ENCODE data around the gene NCAM1.

NCAM1 gene

DNA sequence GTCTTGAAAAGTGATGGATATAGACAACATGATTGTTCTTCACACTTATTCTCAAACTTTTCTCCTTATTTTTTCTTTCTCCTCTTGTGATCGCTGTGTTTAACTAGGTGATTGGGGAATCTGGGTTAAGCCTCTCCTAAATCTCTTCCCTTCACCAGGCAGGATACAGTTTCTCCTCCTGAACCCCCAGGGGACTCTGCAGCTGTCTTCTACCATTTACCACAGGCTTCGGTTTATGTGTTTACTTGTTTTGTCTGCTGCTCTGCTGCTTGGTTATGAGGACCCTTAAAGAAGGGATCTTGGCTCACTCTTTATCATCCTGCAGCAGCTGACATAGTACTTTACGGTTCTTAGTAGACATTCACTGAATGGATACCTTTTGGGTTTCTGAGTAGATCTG is 124.2 kb downstream of the NCAM1 start:
- DNase-seq (ENCODE audit: low read depth in 2 of 2), result no peak

- no peak for DNase-seq (ENCODE audit: low read depth in 2 of 2)
Observed at GRCh38 chr11:113087706-113088105, 126.5 kb downstream of the NCAM1 start.

- DNase-seq (ENCODE audit: low read depth in 2 of 2), result no peak
Observed at GRCh38 chr11:113090716-113091480, 129.7 kb downstream of the NCAM1 start.

- no peak for DNase-seq (ENCODE audit: low read depth in 2 of 2)
Observed at GRCh38 chr11:113091481-113091780, 130.2 kb downstream of the NCAM1 start.

DNA sequence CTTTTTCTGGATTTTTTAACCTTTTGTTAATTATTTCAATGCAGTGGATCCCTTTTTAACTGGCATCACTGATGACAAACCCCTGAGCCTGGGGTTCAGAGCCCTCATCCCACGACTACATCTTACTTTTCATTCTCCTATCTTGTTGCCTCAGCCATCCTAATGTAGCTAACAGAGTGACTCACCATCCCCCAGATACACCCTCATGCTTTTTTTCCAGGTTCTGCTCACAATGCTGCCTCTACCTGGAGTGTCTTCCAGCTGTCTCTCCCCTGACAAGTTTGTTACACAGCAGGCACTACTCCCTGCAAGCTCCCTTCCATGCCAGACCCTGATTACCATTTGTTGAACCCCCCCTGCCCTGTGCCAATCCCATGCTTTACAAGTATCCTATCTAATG is 135.4 kb downstream of the NCAM1 start:
- DNase-seq (ENCODE audit: low read depth in 2 of 2), result no peak

DNA sequence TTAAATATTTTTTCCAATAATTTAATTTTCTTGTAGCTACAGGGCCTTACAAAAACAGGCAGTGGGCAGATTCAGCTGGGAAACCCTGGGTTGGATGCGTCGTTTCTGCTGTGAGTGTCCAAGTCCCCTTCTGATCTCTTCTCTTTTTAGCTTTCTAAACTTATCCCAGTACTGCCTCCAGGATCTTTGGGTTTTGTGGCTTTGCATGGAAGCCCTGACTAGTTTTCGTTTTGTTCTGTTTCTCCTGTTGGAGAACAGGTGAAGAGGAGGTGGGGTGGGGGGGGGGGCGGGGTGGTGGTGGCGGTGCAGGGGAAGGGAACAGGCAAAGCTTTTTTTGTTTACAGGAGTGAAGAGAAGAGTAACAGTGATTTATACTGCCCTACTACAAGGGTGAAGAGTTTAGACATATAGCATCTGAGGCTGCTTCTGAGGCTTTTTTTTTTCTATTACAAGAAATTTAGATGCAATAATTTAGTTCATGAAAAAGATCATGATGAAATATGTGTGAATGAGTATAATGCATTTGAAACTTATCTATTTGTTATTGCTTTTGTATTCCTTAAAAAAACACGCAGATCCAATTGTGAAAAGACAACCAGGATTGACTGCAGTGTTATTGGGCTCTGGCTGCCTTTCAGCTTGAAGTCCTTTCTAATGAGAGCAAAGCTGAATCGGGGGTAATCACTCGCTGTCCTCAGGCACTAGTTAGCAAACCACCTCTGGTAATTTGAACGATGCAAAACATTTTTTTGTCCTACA is 142.9 kb downstream of the NCAM1 start:
- no peak for DNase-seq (ENCODE audit: low read depth in 2 of 2)

DNA sequence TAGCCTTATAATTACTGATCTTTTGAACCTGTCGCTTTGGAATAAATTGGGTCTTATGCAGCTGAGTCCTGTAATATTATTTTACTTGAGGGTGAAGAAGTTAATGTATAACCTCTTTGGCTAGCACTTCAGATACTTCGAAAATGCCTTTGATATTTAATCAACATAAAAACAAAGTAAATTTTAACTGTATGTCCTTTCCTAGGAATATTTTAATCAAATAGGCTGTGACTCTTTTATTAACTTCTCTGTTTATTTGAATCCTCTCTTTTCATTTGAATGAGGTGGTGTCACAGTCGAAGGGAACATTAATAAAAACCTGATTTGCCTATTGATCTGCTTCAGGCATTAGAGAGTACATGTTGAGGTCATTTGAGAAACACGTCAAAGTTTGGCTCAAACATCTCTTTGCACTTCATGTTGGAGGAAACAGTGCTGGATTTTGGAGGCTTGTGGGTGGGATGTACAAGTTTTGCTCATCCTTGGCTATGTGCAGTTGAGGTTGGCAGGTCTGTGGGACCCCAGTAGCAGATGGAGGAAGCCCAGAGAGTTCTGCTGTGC is 143.6 kb downstream of the NCAM1 start:
- no peak for DNase-seq (ENCODE audit: low read depth in 2 of 2)

- no peak for DNase-seq (ENCODE audit: low read depth in 2 of 2)
Observed at GRCh38 chr11:113105592-113105991, 144.4 kb downstream of the NCAM1 start.

GRCh38 chr11:113106507-113106906 is 145.3 kb downstream of the NCAM1 start:
- no peak for DNase-seq (ENCODE audit: low read depth in 2 of 2)

DNA sequence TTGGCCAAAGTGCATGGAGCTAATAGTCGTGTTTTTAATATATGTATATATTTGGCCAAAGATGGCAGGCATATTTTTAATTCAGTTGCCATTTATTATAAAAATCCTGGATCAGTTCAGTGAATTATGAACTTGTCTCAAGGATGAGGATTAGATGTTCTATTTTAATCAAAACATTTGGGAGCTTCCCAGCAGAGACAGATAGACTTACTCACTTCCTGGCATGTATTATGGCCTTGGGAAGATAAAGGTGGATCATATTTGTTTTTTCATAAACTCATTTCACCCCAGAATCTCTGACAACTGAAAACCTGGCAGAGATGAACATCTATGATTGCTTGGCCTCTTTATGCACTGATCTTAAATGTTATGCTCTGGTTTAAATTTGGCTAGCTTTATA is 148.8 kb downstream of the NCAM1 start:
- no peak for DNase-seq (ENCODE audit: low read depth in 2 of 2)

DNA sequence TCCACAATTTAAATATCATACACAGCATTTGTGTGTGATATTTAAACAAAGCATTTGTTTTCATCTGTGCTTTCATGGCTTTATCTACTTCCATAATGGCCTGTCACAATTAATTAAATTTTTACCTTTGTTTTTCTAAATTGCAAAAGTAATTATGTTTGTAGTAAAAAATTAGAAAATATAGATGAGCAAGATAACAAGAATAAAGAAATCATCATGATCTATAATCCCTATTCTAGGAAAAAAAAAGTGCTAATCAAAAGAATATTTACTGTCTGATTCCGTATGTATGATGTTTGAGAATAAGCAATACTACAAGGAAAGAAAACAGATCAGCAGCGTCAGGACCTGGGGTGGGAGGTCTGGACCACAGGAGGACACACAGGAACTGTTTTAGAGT is 149.9 kb downstream of the NCAM1 start:
- no peak for DNase-seq (ENCODE audit: low read depth in 2 of 2)

- no peak for DNase-seq (ENCODE audit: low read depth in 2 of 2)
Observed at GRCh38 chr11:113112307-113112706, 151.1 kb downstream of the NCAM1 start.

DNA sequence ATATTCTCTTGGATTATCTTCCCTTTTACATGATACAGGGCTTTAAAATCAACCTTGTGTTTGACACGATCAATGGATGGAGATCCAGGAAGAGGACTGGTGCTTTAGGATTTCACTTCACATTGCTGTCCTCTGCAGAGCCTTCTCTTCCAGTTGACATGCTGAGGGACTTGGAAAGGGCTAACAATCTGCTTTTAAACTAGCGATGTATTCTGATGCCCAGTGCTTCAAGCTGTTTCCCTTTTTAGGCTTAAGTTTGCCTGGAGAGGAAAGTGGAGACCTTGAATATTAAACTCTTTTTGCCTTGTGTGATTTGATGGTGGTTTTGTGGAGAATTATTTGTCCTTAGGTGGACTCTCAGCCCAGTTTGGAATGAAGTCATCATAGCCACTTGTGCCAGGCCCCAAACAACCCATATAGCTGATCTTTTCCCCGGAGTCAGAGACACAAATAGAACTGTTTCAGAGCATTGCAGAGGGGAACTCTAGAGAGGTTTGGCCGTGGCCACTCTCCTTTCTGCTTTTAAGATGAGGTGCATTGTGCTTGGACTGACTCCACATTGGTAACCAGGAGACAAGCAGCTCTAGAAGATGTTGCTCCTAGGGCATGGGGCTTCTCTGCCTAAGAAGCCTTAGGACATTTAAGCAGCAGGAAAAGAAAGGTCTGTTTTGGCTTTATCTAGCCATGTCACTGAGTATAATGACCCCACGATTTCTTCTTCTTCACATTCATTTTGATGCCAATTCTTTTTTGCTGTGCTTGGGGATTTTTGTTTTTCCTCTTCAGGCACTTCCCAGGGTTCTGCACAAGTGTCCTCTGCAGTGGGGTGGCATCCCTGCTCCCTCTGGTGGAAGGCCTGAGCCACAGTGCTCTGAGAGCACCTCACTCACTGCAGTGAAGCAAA is 152.8 kb downstream of the NCAM1 start:
- no peak for DNase-seq (ENCODE audit: low read depth in 2 of 2)

DNA sequence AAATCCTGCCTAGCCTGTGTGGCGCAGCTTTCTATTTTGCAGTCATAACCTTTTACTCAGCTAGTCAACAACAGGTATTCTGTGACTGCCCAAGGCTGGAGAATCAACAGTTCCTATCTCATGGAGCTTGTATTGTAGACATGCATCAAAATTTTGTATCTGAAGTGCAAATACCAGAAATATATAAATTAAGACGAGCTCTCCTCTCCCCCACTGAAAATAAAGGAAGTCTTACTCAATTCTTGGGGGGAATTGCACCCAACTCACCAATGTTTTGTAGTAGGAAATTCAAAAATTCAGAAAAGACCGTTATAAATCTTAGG is 153.4 kb downstream of the NCAM1 start:
- DNase-seq (ENCODE audit: low read depth in 2 of 2), result no peak

DNA sequence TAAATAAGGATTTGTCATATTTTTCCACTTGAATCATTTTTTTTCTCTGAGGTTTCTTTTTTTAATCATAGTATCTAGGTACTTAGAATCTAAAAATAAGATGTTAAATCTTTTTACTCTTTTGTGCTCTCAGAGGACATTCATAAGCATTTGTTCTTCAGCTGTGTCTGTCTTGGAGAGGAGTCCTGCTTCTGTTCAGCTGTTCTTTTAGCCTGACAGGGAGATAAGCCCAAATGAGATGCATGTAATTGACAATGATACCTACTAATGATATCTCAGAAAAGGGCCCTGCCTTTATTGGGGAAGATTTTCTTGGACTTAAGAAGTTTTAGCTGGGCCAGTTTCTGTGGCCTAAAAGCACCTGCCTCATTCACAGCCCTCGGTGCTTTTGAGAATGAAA is 156.9 kb downstream of the NCAM1 start:
- no peak for DNase-seq (ENCODE audit: low read depth in 2 of 2)

GRCh38 chr11:113119074-113119473 is 157.9 kb downstream of the NCAM1 start:
- DNase-seq (ENCODE audit: low read depth in 2 of 2), result no peak

DNA sequence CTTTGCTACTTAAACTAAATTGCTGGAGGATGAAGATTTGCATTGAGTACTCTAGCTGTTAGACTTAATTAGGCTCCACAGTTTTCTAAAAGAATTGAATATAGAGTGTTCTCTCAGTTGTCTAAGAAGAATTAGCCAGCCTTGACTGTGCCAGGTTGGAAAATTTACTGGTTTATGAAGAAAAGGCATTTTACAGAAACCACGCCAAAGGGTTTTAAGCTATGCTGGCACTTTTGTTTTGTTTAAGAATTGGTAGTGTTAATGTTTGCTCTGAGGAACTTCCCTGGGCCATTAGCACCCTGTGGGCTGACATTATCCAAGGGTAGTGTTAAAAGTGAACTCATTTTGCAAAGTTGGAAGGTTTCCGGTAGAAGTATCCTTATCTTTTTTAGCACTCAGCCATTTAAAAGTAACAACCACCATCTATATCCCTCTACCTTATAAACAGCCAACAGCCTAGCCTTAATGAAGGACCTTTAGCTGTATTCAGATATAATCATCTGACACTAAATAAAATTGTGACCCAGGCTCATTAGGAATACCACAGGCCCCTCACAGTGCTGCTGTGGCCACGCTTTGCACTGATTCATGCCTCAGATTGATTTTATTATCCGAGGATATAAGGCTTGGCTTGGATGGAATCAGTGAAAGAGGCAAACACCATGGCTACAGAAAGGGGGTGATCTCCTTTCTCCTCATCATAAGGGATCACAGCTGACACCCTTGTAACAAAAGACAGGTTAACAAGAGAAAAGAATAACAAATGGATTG is 158.9 kb downstream of the NCAM1 start:
- no peak for DNase-seq (ENCODE audit: low read depth in 2 of 2)

DNA sequence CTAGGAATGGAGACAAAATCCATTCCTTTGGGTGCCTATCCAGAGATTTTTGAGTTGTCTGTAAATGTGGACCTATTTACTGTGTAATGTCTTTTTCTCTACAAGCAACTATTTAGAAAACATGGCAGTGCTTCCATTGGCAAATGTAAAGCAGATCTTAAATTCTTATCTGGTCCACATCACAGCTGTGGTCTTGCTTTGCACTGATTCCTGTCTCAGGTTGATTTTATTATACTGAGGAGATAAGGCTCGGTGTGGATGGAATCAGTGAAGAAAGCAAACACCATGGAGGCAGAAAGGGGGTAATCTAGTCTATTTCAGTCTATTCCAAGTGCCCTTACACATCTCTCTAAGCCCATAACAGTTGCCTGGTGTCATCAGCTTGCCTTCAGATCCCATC is 160.5 kb downstream of the NCAM1 start:
- no peak for DNase-seq (ENCODE audit: low read depth in 2 of 2)

GRCh38 chr11:113124006-113124405 is 162.8 kb downstream of the NCAM1 start:
- no peak for DNase-seq (ENCODE audit: low read depth in 2 of 2)

DNA sequence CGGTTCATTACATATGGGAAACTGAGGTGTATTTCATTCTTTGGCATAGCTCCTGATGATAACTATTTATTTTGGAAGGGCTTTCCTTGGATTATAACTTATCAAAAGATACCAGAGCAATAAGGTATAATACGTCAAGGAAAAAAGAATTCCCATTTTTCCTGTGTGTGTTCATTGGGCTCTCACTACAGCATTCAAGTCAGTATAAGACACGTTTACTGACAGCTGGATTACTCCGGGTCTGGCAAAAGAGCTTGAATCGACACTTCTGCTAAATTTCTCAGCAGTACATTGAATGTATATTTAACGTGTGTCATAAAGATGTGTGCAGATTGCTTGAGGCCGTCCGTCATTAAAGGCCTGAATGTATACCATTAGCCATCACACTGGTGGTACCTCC is 163.4 kb downstream of the NCAM1 start:
- no peak for DNase-seq (ENCODE audit: low read depth in 2 of 2)

DNA sequence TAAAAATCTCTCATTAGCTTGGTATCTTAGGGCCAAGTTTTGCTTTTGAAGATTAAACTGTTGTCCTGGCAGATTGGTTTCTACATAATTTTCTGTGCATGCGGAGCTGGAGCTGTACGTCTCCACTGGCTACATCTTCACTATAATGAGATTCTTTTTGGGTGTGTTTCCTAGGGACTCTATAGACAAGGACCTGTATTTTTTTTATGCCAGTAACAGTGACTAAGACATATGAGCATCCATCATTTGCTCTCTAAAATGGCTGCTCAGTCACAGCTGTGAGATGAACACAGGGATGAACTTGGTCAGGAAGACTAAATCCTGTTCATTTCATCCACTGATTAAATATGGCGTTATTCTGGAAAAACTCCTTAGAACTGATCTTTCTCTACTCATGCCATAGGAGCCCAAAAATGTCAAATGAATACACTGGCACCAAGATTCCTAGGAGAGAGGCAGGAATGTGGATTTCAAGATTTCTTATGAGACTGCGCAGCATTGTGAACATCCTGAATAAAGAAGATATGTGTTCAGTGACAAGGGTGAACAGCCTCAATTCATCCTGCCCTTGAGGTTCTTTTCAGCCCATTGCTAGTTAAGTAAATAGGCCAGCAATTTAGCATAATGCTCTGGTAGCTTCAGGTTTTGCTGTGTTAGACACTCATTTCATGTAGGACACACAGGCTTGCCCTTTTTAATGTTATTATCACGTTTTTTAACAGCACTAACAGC is 168.2 kb downstream of the NCAM1 start:
- no peak for DNase-seq (ENCODE audit: low read depth in 2 of 2)

Data from stimulated activated CD4-positive, alpha-beta T cell treated with anti-CD3 and anti-CD28 coated beads, Interleukin-15, amount 100 ng/mL, for 48 hours (primary cell).